ENCODE measurements around the gene H2BW2. TPM values are rescaled to one million over a fixed set of nuclear protein-coding genes. Genes with fewer than 3 reads are reported as not detected.
"Not testable (repeated sequence)": the region's sequence is repeated elsewhere in the genome, so short reads cannot be mapped to it uniquely, and the experiment has no call there.

H2BW2 gene
- total RNA-seq, 2 donors from 2014 or later: not detected

- not testable (repeated sequence) for H3K27me3 Mint-ChIP-seq; H3K9me3 ChIP-seq (ENCODE audit: control insufficient read depth, low read length, poor library complexity, severe bottlenecking); H3K27ac Mint-ChIP-seq; DNase-seq; ATAC-seq; H3K4me1 Mint-ChIP-seq; H3K4me3 Mint-ChIP-seq; H3K36me3 Mint-ChIP-seq (ENCODE audit: low read depth)
These were observed 38.1 kb downstream of the H2BW2 start for GRCh38 chrX:104077854-104078253.

GRCh38 chrX:104084063-104084462 is 44.3 kb downstream of the H2BW2 start:
- peaks cover 9% of the 10 kb centered on the region for H3K27me3 Mint-ChIP-seq
- no peak overlapping the region for H3K4me3 Mint-ChIP-seq
- H3K9me3 ChIP-seq (ENCODE audit: control insufficient read depth, low read length, poor library complexity, severe bottlenecking): no peaks in the 10 kb centered on the region
- no peaks in the 10 kb centered on the region for H3K4me1 Mint-ChIP-seq
- no peak for DNase-seq
- H3K27ac Mint-ChIP-seq: no peak overlapping the region
- H3K36me3 Mint-ChIP-seq (ENCODE audit: low read depth): no peaks in the 10 kb centered on the region
- ATAC-seq: no peak

- DNase-seq (no peak), ATAC-seq (no peak)
- H3K4me1 Mint-ChIP-seq: no peaks in the 10 kb centered on the region
- H3K36me3 Mint-ChIP-seq (ENCODE audit: low read depth): no peaks in the 10 kb centered on the region
- no peaks in the 10 kb centered on the region for H3K9me3 ChIP-seq (ENCODE audit: control insufficient read depth, low read length, poor library complexity, severe bottlenecking)
- H3K27me3 Mint-ChIP-seq: peaks cover 9% of the 10 kb centered on the region
- H3K27ac Mint-ChIP-seq: no peak overlapping the region
- H3K4me3 Mint-ChIP-seq: no peak overlapping the region
These were observed 45.0 kb downstream of the H2BW2 start for GRCh38 chrX:104084534-104085277.

- no peaks in the 10 kb centered on the region for H3K9me3 ChIP-seq (ENCODE audit: control insufficient read depth, low read length, poor library complexity, severe bottlenecking)
- no peak overlapping the region for H3K4me3 Mint-ChIP-seq
- DNase-seq (no peak), ATAC-seq (no peak)
- H3K4me1 Mint-ChIP-seq: no peaks in the 10 kb centered on the region
- H3K27me3 Mint-ChIP-seq: peaks cover 9% of the 10 kb centered on the region
- H3K36me3 Mint-ChIP-seq (ENCODE audit: low read depth): no peaks in the 10 kb centered on the region
- H3K27ac Mint-ChIP-seq: no peak overlapping the region
These were observed 45.7 kb downstream of the H2BW2 start for GRCh38 chrX:104085477-104085876.

- H3K9me3 ChIP-seq (ENCODE audit: control insufficient read depth, low read length, poor library complexity, severe bottlenecking): no peaks in the 10 kb centered on the region
- Mint-ChIP-seq H3K36me3 (ENCODE audit: low read depth) (no peaks in the 10 kb centered on the region), H3K27me3 (peaks cover 9% of the 10 kb centered on the region), H3K4me3 (no peak overlapping the region), H3K4me1 (no peaks in the 10 kb centered on the region), H3K27ac (no peak overlapping the region)
- DNase-seq (no peak), ATAC-seq (no peak)
These were observed 46.2 kb downstream of the H2BW2 start for GRCh38 chrX:104085919-104086318.

Other genes with a start within 250 kb of the H2BW2 start
- under 1 TPM; 0.18 to 0.25 TPM for gene RAB9B, start 207.7 kb upstream of the H2BW2 start, total RNA-seq
- gene TMSB15B, start 77.3 kb upstream of the H2BW2 start, total RNA-seq: 1 to 10 TPM; 7.2 TPM
- not detected for gene H2BW1, start 26.2 kb upstream of the H2BW2 start, total RNA-seq
- gene TMSB15C, start 36.3 kb downstream of the H2BW2 start, total RNA-seq: 1 to 10 TPM; 1.6 to 3.1 TPM
- gene ZCCHC18, start 72.6 kb downstream of the H2BW2 start, total RNA-seq: 1 to 10 TPM; 4.0 to 4.9 TPM
- 1 to 10 TPM; 7.9 to 9.6 TPM for gene SLC25A53, start 117.1 kb downstream of the H2BW2 start, total RNA-seq
- gene FAM199X, start 126.5 kb downstream of the H2BW2 start, total RNA-seq: 10 to 100 TPM; 14.1 to 15.0 TPM
- gene ESX1, start 215.0 kb downstream of the H2BW2 start, total RNA-seq: not detected